GM08714 (cell line): ENCODE results near the gene POGK.

Source experiments
- H3K4me3 ChIP-seq: fragments of 200-500 bp; sonication (Bioruptor generic); 2 replicates; pipeline ENCODE4 v1.5.1; 2014; ENCODE audit warnings: mild to moderate bottlenecking, low read length, inconsistent platforms
- ZNF274 ChIP-seq: IDR thresholded peaks from 2 replicates; pipeline ENCODE4 v1.6.1; 2012; ENCODE audit warnings: mild to moderate bottlenecking, low read depth, low read length

The POGK gene

GRCh38 chr1:166905900-166906299 lies 66.6 kb downstream of the POGK start:
- H3K4me3 ChIP-seq, result no peak overlapping the region
- no peak for TF ChIP-seq ZNF274
